CD14-positive monocyte (primary cell): Measurements from ENCODE around the gene GDF11. TPM values are rescaled to one million over a fixed set of nuclear protein-coding genes. Genes with fewer than 3 reads are reported as not detected.
A peak's percentile ranks its signal among the peaks of the same experiment; 100 is the strongest.

Experiments
- DNase-seq, 3 donors: peaks; one replicate each; pipeline ENCODE4 v3.0.0-alpha.2; 2011 to 2022
- H2AFZ ChIP-seq: 2 replicates; pipeline ENCODE4 v1.6.0; 2012; ENCODE audit warnings: mild to moderate bottlenecking, low read depth, low read length, inconsistent platforms; ENCODE audit not compliant: insufficient read depth, poor library complexity, severe bottlenecking
- H3K27ac ChIP-seq, 2 donors: 1 replicate in 1 of 2; 2 replicates in 1 of 2; pipeline ENCODE4 v1.5.1; 2012 to 2013; ENCODE audit warnings: low read length in 2 of 2, control low read depth in 1 of 2, inconsistent platforms in 1 of 2, low read depth in 1 of 2, mild to moderate bottlenecking in 1 of 2
- H3K27me3 ChIP-seq, 2 donors: one replicate each; pipeline versions ENCODE4 v1.6.0 to v1.6.1; 2011 to 2013; ENCODE audit warnings: low read length in 2 of 2; ENCODE audit not compliant: control insufficient read depth in 2 of 2, insufficient read depth in 2 of 2
- H3K36me3 ChIP-seq, 2 donors: replicated peaks in 1 of 2; 1 replicate in 1 of 2; 2 replicates in 1 of 2; pipeline versions ENCODE4 v1.5.1 to v1.6.1; 2012 to 2013; ENCODE audit warnings: low read length in 2 of 2, control low read depth in 1 of 2, inconsistent platforms in 1 of 2, mild to moderate bottlenecking in 1 of 2; ENCODE audit not compliant: insufficient read depth in 2 of 2, control insufficient read depth in 1 of 2
- H3K4me1 ChIP-seq, 2 donors: 1 replicate in 1 of 2; 2 replicates in 1 of 2; pipeline versions ENCODE4 v1.5.1 to v1.6.1; 2012 to 2013; ENCODE audit warnings: low read length in 2 of 2, control low read depth in 1 of 2, inconsistent platforms in 1 of 2, mild to moderate bottlenecking in 1 of 2, moderate library complexity in 1 of 2; ENCODE audit not compliant: insufficient read depth in 2 of 2, control insufficient read depth in 1 of 2
- H3K4me2 ChIP-seq: replicated peaks from 2 replicates; pipeline ENCODE3; 2012; ENCODE audit warnings: low read length, moderate library complexity, mild to moderate bottlenecking; ENCODE audit not compliant: poor library complexity, severe bottlenecking; ENCODE audit errors: extremely low read depth
- H3K4me3 ChIP-seq, 3 experiments: fragments of 200-600 bp in 1 of 3; sonication (generic) in 1 of 3; replicated peaks in 1 of 3; 1 replicate in 2 of 3; 2 replicates in 1 of 3; pipeline ENCODE4 v1.5.1; 2011 to 2013; ENCODE audit warnings: low read length in 3 of 3, mild to moderate bottlenecking in 3 of 3, control low read depth in 2 of 3, low read depth in 2 of 3, inconsistent platforms in 1 of 3, moderate library complexity in 1 of 3
- H3K79me2 ChIP-seq: 2 replicates; pipeline ENCODE4 v1.6.0; 2012; ENCODE audit warnings: mild to moderate bottlenecking, control low read depth, inconsistent platforms, low read length, moderate library complexity; ENCODE audit not compliant: insufficient read depth
- H3K9ac ChIP-seq: 2 replicates; pipeline ENCODE4 v1.6.0; 2017; ENCODE audit warnings: low read length, mild to moderate bottlenecking; ENCODE audit not compliant: insufficient read depth, poor library complexity, severe bottlenecking
- H3K9me3 ChIP-seq, 2 donors: replicated peaks in 1 of 2; 1 replicate in 1 of 2; 2 replicates in 1 of 2; pipeline versions ENCODE4 v1.5.1 to v1.6.1; 2012 to 2013; ENCODE audit warnings: low read length in 2 of 2, control low read depth in 1 of 2; ENCODE audit not compliant: control insufficient read depth in 1 of 2, insufficient read depth in 1 of 2
- H4K20me1 ChIP-seq: 2 replicates; pipeline ENCODE4 v1.6.0; 2012; ENCODE audit warnings: mild to moderate bottlenecking, low read length, control low read depth, moderate library complexity; ENCODE audit not compliant: insufficient read depth
- H3K27ac Mint-ChIP-seq, 7 donors: one replicate each; pipeline ENCODE4 v1.8.0; 2020; ENCODE audit warnings: mild to moderate bottlenecking in 7 of 7, mixed read lengths in 7 of 7, moderate library complexity in 6 of 7, inconsistent platforms in 2 of 7
- H3K27me3 Mint-ChIP-seq, 3 donors: one replicate each; pipeline ENCODE4 v1.8.0; 2021 to 2022; ENCODE audit warnings: low read depth in 3 of 3, mild to moderate bottlenecking in 3 of 3, mixed read lengths in 3 of 3, moderate library complexity in 3 of 3, inconsistent platforms in 1 of 3
- H3K36me3 Mint-ChIP-seq, 2 donors: one replicate each; pipeline ENCODE4 v1.8.0; 2020; ENCODE audit warnings: mixed read lengths in 2 of 2, inconsistent platforms in 1 of 2, mild to moderate bottlenecking in 1 of 2
- H3K4me1 Mint-ChIP-seq: one replicate; pipeline ENCODE4 v1.8.0; 2020; ENCODE audit warnings: mild to moderate bottlenecking, mixed read lengths
- H3K4me3 Mint-ChIP-seq, 2 donors: one replicate each; pipeline ENCODE4 v1.8.0; 2020; ENCODE audit warnings: mild to moderate bottlenecking in 2 of 2, mixed read lengths in 2 of 2, moderate library complexity in 1 of 2
- H3K9me3 Mint-ChIP-seq, 7 donors: one replicate each; pipeline ENCODE4 v1.8.0; 2020 to 2022; ENCODE audit warnings: mixed read lengths in 7 of 7, mild to moderate bottlenecking in 6 of 7, moderate library complexity in 6 of 7, inconsistent platforms in 2 of 7
- WGBS: methylation state at CpG from one replicate; pipeline ENCODE4 v1.1.5; 2013; ENCODE audit warnings: missing lambda C conversion rate; ENCODE audit not compliant: insufficient coverage; 5-methylcytosine and 5-hydroxymethylcytosine counted together
- intact Hi-C, 2 donors: fragments of 100-400 bp; cut with micrococcal nuclease; formaldehyde crosslinking; loops; one replicate each; pipeline versions ENCODE4 v1.15.0 to v1.15.1; 2023
- polyA minus RNA-seq: library from RNA; depleted of rRNA, polyadenylated mRNA; stranded (reverse); fragments of >200 nt; gene quantifications from 2 replicates; pipeline ENCODE4 v1.2.3, GENCODE V29; 2012
- polyA plus RNA-seq, 3 donors: library from polyadenylated mRNA; depleted of rRNA in 1 of 3; unstranded in 2 of 3; stranded (reverse) in 1 of 3; fragments of 300-500 nt in 2 of 3; fragments of >200 nt in 1 of 3; fragmentation: Illumina TruSeq in 2 of 3; gene quantifications; 1 replicate in 2 of 3; 2 replicates in 1 of 3; pipeline ENCODE4 v1.2.3, GENCODE V29; 2012 to 2021
- total RNA-seq, 12 experiments: library from RNA in 1 of 12; stranded (reverse) in 1 of 12; fragments of 120-200 nt in 1 of 12; gene quantifications; one replicate each; pipeline ENCODE4 v1.2.4 and lab custom pipeline; 2013 to 2026; ENCODE audit warnings: mixed read lengths in 6 of 12, inconsistent platforms in 1 of 12
- TF ChIP-seq, protein P1 (sequence below): fragments of 200-600 bp; IDR thresholded peaks from one replicate; pipeline ENCODE4 v1.8.0; 2022; ENCODE audit warnings: antibody characterized with exemption, mild to moderate bottlenecking

Gene GDF11
- total RNA-seq (2013) = 0.08 TPM
- polyA plus RNA-seq (under 1 TPM; 0.08 to 0.09 (median 0.09) TPM), polyA minus RNA-seq (under 0.01 and 0.08 TPM in 2 replicates), total RNA-seq (lab: John Stamatoyannopoulos, UW) (1.8 to 11.4 (median 3.4) reads per million in 11 experiments)

DNA sequence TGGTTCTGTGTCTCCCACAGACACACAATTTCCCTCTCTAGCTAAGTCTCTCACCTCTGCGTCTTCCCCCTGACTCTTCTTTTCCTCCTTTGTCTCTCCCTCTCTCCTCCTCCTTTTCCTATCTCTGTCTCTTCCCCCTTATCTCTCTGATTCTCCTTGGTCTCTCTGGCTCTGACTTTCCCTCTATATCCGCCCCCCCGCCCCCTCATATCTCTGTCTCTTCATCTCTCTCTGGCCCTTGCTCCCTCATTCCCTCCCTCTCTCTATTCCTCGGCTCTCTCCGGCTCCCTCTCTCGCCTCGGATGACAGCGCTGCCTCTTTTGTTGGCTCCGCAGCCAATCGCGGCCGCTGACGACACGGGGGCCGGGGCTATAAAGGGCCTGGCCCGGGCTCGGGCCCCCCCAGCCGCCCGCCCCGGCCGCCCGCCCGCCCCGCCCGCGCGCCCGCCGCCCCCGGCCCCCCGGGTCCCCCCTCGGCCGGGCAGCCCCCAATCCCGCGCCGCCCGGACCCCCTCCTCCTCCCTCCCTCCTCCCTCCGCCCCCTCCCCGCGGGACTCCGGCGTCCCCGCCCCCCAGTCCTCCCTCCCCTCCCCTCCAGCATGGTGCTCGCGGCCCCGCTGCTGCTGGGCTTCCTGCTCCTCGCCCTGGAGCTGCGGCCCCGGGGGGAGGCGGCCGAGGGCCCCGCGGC, at the start of gene GDF11:
GDF11 (plus strand) TSS at position 404 of the 687 bp plus-strand sequence; CDS start at position 599, 195 bp downstream.
- Histone ChIP-seq H2AFZ (peak within 1 kb of the TSS; percentile 79), H3K27ac (no peak within 1 kb of the TSS), H3K4me1 (peaks cover 22 to 25% of the 10 kb centered on the region in 2 donors), H4K20me1 (no peaks in the 10 kb centered on the region), H3K27me3 (peaks cover 22 to 33% of the 10 kb centered on the region in 2 donors), H3K4me2 (peak within 1 kb of the TSS; percentile 88), H3K9ac (peak within 1 kb of the TSS; percentile 32), H3K36me3 (no peaks in the 10 kb centered on the region), H3K4me3 (peak within 1 kb of the TSS; percentile 34 to 78 (median 47)), H3K79me2 (no peaks in the 10 kb centered on the region), H3K9me3 (no peaks in the 10 kb centered on the region)
- TF ChIP-seq, protein P1, sequence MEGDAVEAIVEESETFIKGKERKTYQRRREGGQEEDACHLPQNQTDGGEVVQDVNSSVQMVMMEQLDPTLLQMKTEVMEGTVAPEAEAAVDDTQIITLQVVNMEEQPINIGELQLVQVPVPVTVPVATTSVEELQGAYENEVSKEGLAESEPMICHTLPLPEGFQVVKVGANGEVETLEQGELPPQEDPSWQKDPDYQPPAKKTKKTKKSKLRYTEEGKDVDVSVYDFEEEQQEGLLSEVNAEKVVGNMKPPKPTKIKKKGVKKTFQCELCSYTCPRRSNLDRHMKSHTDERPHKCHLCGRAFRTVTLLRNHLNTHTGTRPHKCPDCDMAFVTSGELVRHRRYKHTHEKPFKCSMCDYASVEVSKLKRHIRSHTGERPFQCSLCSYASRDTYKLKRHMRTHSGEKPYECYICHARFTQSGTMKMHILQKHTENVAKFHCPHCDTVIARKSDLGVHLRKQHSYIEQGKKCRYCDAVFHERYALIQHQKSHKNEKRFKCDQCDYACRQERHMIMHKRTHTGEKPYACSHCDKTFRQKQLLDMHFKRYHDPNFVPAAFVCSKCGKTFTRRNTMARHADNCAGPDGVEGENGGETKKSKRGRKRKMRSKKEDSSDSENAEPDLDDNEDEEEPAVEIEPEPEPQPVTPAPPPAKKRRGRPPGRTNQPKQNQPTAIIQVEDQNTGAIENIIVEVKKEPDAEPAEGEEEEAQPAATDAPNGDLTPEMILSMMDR = no peak
- Mint-ChIP-seq H3K36me3 (peaks cover 0 to 5% of the 10 kb centered on the region in 2 donors), H3K27ac (peak within 1 kb of the TSS in 2 of 7 donors; percentile 60 to 71), H3K9me3 (peaks cover 0 to 9% (median 0%) of the 10 kb centered on the region in 7 donors), H3K27me3 (peaks cover 34 to 50% (median 48%) of the 10 kb centered on the region in 3 donors), H3K4me1 (peaks cover 37% of the 10 kb centered on the region), H3K4me3 (peak within 1 kb of the TSS; percentile 81 to 94)
- intact Hi-C loops = loop anchor here in 1 of 2 donors (10.0 kb wide), 1 partner anchor 282 kb away; the partner anchor contains the start of gene IKZF4
- DNase-seq = peak in 1 of 3 donors; percentile 37
- under 1% methylated on average over 19 of the region's 53 CpGs for WGBS

- no peak overlapping the region for H2AFZ ChIP-seq
- no peak overlapping the region for H3K27ac ChIP-seq
- H3K9me3 ChIP-seq = no peaks in the 10 kb centered on the region
- H3K9ac ChIP-seq = no peak overlapping the region
- H4K20me1 ChIP-seq = no peaks in the 10 kb centered on the region
- H3K36me3 ChIP-seq = no peaks in the 10 kb centered on the region
- H3K27me3 ChIP-seq = no peaks in the 10 kb centered on the region
- no peaks in the 10 kb centered on the region for H3K79me2 ChIP-seq
- intact Hi-C loops = no loop called here
- Mint-ChIP-seq H3K27ac (no peak overlapping the region), H3K4me3 (no peak overlapping the region), H3K9me3 (peaks cover 0 to 2% (median 0%) of the 10 kb centered on the region in 7 donors), H3K4me1 (no peaks in the 10 kb centered on the region), H3K36me3 (peaks cover 2 to 8% of the 10 kb centered on the region in 2 donors), H3K27me3 (peaks cover 4 to 5% (median 5%) of the 10 kb centered on the region in 3 donors)
- no CpG with 5 or more reads among the region's 7 CpGs for WGBS
- TF ChIP-seq, protein P1 = no peak
- no peak for DNase-seq
- H3K4me3 ChIP-seq = no peak overlapping the region
- no peak overlapping the region for H3K4me2 ChIP-seq
- H3K4me1 ChIP-seq = no peaks in the 10 kb centered on the region
Measured at GRCh38 chr12:55693323-55694187, 49.4 kb upstream of the GDF11 start.
